HG03280 (cell line): ENCODE data around the gene LRRC36.
A peak's percentile ranks its signal among the peaks of the same experiment; 100 is the strongest.

Source experiments
- ATAC-seq: cut with Tn5 transposase; IDR thresholded peaks from one replicate; pipeline ENCODE4 v1.9.1; 2021; ENCODE audit warnings: mild to moderate bottlenecking, moderate library complexity; ENCODE audit not compliant: unreplicated experiment

The LRRC36 gene

DNA sequence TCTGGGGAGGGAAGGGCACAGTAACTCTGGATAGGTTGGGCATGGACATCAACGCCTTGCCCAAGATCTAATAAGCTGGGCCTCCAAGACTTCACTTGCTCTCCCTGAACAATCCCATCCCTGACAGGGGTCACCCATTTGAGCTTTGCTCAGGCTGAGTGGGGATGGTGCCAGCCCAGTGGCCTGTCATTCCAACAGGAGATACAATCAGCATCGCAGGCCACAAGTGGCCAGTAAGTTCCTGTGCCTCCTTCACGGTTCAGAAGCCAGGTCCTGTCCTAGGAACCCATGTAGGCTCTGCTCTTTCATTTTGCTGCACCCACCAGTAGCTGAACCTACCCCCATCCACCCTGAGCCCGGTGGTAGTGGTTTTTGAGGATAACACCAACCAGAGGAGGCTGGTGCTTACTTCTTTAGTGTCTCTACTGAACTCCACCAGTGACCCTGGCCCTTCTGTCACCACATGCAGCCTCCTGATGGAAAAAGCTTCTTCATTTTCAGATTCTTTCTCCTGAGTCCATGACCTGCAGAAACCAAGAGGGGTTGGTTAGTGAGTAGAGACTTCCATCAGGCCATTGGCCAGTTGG is 32.4 kb upstream of the LRRC36 start:
- ATAC-seq: no peak

GRCh38 chr16:67294938-67295361 is 31.7 kb upstream of the LRRC36 start:
- no peak for ATAC-seq

DNA sequence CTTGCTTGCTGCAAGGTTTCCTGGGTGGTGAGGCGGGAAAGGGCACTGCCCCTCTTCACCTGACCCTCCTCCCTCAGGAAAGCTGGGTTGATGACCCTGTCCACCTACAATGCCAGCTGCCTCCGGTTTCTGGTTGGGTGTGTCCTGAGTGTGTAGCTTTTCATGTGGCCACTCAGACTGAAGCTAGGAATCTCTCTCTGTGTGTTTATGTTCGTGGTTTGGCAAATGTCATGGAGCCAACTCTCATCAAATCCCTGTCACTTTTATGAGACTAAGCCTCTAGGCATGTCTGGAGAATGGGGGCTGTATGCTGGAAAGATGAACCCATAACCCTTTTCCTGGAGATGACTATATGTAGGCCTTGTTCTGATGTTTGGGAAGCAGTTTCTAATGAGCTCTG is 30.2 kb upstream of the LRRC36 start:
- no peak for ATAC-seq

DNA sequence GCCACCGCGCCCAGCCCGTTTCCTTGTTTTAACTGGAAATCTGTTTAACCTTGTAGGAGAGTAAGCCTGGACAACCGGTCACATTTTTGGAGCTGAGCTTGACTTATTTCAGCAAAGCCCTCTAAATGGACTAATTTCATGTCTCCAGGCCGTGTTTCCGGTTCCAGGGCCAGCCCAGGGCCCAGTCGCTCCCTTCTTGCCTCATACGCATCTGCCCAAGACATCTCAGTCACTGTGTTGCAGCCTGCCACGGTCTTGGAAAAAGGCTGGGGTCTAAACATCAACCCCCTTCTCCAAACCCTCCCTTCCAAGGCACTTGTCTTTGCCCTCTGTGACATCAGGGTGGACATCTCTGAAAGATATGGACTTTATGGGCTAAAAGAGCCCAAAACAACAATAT is 28.3 kb upstream of the LRRC36 start:
- no peak for ATAC-seq

DNA sequence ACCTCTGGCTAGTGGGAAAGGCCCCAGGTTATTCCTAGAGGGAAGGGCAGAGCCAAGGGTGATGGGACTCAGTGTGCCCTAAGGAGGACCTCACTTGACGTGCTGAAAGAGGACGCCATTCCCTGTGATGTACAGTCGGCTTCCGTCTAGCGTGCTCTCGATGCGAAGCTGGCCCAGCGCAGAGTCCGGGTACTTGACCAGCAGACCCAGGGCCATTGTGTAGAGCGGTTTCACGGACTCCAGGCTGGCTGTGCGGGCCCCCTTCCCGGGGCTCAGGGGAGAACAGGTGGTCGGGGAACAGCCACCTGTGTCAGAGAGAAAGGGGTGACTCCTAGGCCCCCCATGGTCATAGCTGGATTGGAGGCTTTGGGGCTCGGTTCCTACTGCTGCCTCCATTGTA is 27.3 kb upstream of the LRRC36 start:
- ATAC-seq: no peak

GRCh38 chr16:67301080-67301782 is 25.4 kb upstream of the LRRC36 start:
- ATAC-seq: no peak

- no peak for ATAC-seq
These were observed 24.5 kb upstream of the LRRC36 start for GRCh38 chr16:67302076-67302475.

DNA sequence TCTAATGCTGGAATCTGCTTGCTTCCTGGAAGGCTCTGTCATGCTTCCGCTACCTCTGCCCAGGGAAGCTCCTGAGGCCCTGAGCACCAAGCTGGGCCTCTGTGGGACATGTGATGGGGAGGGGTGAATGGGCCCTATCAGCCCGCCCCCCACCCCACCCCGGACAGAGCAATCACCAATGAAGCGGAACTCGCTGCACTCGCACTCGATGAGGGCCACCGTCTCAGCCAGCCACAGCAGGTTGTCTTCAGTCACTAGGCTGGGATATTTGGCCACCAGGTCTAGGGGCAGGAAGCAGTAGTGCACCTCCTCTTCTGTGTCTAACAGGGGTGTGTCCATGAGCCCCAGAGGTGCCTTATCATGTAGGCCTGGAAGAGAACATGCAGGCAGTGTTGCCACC is 23.6 kb upstream of the LRRC36 start:
- no peak for ATAC-seq

- ATAC-seq: no peak
These were observed 22.6 kb upstream of the LRRC36 start for GRCh38 chr16:67304020-67304419.

GRCh38 chr16:67305216-67306071 is 21.2 kb upstream of the LRRC36 start:
- ATAC-seq: no peak

DNA sequence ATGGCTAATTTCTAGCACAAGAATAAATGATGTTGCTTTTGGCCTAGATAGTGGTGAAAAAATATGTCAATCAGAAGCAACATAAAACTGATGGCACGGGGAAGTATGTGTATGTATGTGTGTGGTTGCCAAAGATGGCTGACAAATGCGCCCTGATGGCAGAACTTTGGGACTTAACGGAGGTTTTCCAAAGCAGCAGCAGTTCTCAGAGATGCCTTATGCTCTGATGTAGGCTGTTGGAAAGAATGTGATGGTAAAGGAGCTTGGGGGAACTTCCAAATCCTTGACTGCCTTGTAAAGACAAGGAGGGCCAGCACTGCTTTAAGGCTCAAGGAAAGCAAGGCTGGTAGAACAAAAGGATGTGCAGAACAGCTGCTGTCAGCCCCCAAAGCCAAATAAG is 16.1 kb upstream of the LRRC36 start:
- ATAC-seq: no peak

DNA sequence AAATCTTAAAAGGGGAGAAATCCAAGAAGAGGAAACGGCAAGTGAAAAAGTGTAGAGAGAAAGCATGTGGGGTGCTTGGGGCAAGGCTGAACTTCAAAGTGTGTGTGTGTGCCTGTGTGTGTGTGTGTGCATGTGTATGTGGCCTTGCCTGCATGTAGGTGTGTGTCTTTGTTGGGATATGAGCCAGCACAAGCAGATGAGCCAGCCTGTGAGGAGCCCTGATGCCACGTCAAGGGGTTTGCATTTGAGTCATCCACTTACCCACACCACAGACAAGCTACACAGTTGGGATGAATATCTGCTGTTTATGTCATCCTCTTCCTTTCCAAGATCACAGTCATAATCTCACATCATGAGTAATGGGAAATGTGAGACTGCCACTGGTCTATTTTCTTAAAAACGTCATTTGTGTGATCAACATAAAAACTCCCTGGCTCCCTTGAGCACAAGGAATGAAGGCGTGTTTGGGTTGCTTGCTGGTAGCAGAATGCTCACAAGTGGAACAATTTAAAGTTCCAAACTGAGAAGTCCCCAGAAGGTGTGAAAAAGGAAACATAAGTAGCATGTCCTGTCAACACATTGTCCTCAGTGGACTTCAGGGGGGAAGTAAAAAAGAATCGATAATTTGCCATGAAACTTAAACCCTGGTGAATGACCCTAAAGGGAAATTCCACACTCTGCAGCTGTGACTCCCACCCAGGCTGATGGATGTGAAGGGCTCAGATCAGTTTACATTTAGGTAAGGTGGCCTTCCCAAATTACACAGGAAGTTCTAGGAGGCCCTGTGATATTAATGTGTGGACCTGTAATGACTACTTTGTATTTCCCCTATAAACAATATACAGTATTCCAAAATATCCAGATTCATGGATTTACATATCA is 14.8 kb upstream of the LRRC36 start:
- peak; percentile 77 for ATAC-seq

DNA sequence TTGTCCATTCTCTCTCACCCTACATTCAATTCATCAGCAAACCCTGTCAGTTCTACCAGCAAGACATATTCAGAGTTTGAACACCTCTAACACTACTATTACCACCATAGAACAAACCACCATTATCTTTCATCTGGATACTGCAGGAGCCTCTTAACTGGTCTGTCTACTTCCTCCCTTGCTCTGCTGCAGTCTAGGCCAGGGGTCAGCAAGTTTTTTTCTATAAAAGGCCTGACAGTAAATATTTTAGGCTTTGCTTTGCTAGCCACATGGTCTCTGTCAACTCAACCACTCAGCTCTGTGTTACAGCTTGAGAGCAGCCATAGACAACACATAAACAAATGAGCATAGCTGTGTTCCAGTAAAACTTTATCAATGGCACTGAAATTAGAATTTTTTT is 13.9 kb upstream of the LRRC36 start:
- no peak for ATAC-seq

DNA sequence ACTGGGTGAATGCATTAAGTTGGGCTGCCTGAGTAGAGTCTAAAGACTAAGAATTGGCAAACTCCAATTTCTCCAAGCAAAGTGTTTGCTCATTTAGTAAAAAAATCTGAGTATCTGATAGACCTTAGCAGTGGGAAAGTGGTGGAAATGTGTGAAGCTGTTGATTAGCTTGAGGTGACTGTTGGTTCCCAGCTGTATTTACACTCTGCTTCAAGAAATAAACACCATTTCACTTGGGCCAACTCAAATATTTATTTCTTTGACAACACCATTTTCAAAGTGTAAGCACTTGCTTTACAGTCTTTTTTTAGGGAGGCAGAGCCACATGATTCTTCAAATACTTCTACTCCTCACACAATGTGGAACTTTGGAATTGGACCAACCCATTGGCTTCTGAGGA is 8.8 kb upstream of the LRRC36 start:
- no peak for ATAC-seq

GRCh38 chr16:67326115-67326471 is 522 bp upstream of the LRRC36 start:
- no peak for ATAC-seq

DNA sequence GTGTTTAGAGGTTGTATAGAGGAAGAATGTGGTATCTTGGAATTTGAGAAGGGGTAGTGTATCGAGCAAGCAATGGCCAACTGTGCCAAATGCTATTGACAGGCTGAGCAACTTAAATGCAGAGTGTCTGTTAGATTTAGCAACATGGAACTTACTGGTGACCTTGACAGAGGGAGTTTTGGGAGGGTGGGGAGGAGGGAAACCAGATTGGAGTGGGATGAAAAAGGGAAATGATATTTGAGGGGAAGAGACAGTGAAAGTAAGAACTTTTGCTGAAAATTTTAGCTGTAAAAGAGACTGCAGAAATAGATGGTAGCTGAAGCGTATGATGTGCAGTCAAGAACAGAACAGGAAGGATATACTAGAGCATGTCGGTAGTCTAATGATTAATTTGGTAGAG is 1.1 kb downstream of the LRRC36 start:
- ATAC-seq: no peak

- no peak for ATAC-seq
These were observed 3.3 kb downstream of the LRRC36 start for GRCh38 chr16:67329901-67330300.

DNA sequence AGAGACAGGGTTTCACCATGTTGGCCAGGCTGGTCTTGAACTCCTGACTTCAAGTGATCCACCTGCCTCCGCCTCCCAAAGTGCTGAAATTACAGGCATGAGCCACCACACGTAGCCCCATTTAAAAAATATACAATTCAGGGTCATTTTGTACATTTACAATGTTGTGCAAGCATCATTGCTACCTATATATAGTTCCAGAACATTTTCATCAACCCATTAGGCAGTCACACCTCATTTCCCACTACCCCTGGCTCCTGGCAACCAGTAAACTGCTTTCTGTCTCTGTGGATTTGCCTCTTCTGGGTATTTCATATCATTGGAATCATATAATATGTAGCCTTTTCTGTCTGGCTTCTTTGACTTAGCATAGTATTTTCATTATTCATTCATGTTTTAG is 6.7 kb downstream of the LRRC36 start:
- ATAC-seq: no peak

- no peak for ATAC-seq
These were observed 9.5 kb downstream of the LRRC36 start for GRCh38 chr16:67336116-67336515.

DNA sequence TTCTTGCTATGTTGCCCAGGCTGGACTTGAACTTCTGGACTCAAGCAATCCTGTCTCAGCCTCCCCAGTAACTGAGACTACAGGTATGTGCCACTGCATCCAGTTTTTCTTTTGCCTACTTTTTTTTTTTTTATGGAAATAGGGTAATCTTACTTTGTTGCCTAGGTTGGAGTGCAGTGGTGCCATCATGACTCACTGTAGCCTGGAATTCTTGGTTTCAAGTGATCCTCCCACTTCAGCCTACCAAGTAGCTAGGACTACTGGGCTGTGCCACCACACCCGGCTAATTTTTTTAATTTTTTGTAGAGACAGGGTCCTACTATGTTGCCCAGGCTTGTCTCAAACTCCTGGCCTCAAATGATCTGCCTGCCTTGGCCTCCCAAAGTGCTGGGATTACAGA is 10.0 kb downstream of the LRRC36 start:
- no peak for ATAC-seq

- no peak for ATAC-seq
These were observed 12.8 kb downstream of the LRRC36 start for GRCh38 chr16:67339453-67339852.
